SJSA1 (cell line): ENCODE data around the gene MAP2K2. TPM values are rescaled to one million over a fixed set of nuclear protein-coding genes. Genes with fewer than 3 reads are reported as not detected.
"Not testable (repeated sequence)": the region's sequence is repeated elsewhere in the genome, so short reads cannot be mapped to it uniquely, and the experiment has no call there.

Experiments used
- DNase-seq, 2 experiments: peaks; one replicate each; pipeline ENCODE4 v3.0.0-alpha.2; 2015 to 2020; ENCODE audit warnings: low spot score in 2 of 2, low read depth in 1 of 2
- H3K27ac ChIP-seq: fragments of 250-450 bp; sonication (Bioruptor Pico); 2 replicates; pipeline ENCODE4 v1.5.1; 2020; ENCODE audit warnings: mild to moderate bottlenecking, moderate library complexity
- H3K27me3 ChIP-seq: fragments of 250-450 bp; sonication (Bioruptor Pico); replicated peaks from 2 replicates; pipeline ENCODE4 v1.5.1; 2020; ENCODE audit warnings: mild to moderate bottlenecking, moderate library complexity
- H3K36me3 ChIP-seq: fragments of 250-450 bp; sonication (Bioruptor Pico); 2 replicates; pipeline ENCODE4 v1.5.1; 2020; ENCODE audit warnings: mild to moderate bottlenecking
- H3K4me1 ChIP-seq: fragments of 250-450 bp; sonication (Bioruptor Pico); replicated peaks from 2 replicates; pipeline ENCODE4 v1.6.1; 2021; ENCODE audit warnings: mild to moderate bottlenecking
- H3K4me3 ChIP-seq: fragments of 250-450 bp; sonication (Bioruptor Pico); 2 replicates; pipeline ENCODE4 v1.5.1; 2020; ENCODE audit warnings: mild to moderate bottlenecking
- H3K9me3 ChIP-seq: fragments of 250-450 bp; sonication (Bioruptor Pico); replicated peaks from 2 replicates; pipeline ENCODE4 v1.5.1; 2020; ENCODE audit warnings: mild to moderate bottlenecking
- total RNA-seq: library from RNA; depleted of rRNA; stranded (reverse); fragments of >200 nt; shearing (Covaris generic); gene quantifications from 2 replicates; pipeline ENCODE4 v1.2.3, GENCODE V29; 2014; rRNA removed

MAP2K2 gene
- total RNA-seq, result 182 and 188 TPM in 2 replicates

DNA sequence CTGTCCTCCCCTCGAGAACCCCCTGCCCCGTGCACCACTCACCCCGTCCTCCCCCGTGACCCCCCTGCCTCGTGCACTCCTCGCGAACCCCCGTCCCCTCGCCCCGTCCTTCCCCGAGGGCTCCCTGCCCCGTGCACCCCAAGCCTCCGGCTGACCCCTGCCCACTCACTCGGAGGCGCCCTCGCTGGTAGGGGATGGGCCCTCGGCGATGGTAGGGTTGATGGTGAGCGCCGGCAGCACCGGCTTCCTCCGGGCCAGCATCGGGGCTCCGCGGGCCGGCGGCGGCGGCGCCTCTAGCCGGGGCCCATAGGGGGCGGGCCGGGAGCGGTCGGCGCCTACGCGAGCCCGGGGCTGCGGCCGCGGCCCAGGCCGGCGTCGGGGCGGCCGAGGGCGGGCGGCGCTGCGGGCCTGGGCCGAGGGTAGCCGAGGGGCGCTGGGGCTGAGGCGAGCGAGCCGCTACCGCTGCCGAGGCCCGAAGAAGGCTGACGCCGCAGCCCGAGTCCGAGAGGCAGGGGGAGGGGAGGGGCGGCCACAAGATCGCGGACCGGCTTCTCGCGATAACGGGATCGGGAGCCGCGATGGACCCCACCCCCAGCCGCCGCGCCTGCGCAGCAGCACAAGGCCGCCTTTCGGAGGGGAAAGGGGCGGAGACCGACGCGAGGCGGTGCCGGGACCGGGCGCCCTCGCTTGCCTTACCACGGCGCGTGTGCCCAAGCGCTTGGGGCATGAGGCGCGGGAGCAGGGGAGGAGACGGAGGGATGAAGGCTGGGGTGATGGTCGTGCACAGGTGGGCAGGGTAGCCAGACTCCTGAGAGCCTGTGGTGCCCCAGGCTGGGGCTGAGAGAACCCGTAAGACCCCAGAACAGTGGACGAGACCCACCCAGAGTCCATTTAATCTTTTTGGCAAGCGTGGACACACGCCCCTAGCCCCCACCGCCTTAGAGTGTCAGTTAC is at the start of gene MAP2K2:
TSS of gene MAP2K2 (minus strand) at position 508 of the 954 bp plus-strand sequence. CDS start at position 261, 247 bp downstream.
- peak; percentile 92 to 95 for DNase-seq
- Histone ChIP-seq H3K27ac (peak within 1 kb of the TSS; percentile 57; the same call in 1 of the 2 replicates), H3K9me3 (no peaks in the 10 kb centered on the region), H3K27me3 (no peaks in the 10 kb centered on the region), H3K4me1 (peaks cover 21% of the 10 kb centered on the region), H3K4me3 (peak within 1 kb of the TSS; percentile 84), H3K36me3 (peaks cover 22% of the 10 kb centered on the region)

DNA sequence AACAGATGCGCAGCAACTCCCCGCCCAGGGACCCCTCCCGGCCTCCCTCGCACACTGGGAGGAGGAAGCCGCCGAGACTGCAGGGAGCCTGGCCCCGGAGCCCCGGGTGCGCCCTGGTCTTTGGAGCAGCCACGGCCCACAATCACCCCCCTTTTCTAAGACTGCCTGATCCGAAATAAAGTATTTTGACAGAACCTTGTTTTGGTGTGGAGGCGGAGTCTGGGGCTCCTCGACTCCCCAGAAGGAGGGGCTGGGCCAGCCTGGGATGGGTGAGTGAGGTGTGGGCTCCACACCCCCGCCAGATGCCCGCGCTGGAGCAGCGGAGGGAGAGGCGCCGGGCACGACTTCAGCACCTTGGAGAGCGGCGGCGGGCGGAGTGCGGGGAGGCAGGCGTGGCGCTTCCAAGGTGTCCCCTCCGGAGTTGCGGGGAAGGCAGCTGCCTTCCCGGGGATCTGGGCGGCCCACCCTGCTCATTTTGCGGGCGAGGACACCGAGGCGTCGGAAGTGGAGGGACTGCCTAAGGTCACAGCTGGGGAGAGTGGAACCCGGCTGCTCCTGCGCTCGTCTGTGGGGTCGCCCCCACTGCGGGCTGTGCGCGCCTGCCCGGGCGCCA is 49.0 kb upstream of the MAP2K2 start:
- peak; percentile 49 to 59 for DNase-seq
- Histone ChIP-seq H3K4me1 (peaks cover 5% of the 10 kb centered on the region), H3K27me3 (peaks cover 7% of the 10 kb centered on the region), H3K27ac (no peak overlapping the region), H3K4me3 (no peak overlapping the region), H3K36me3 (peaks cover 4% of the 10 kb centered on the region; the same call in 1 of the 2 replicates), H3K9me3 (no peaks in the 10 kb centered on the region)

DNA sequence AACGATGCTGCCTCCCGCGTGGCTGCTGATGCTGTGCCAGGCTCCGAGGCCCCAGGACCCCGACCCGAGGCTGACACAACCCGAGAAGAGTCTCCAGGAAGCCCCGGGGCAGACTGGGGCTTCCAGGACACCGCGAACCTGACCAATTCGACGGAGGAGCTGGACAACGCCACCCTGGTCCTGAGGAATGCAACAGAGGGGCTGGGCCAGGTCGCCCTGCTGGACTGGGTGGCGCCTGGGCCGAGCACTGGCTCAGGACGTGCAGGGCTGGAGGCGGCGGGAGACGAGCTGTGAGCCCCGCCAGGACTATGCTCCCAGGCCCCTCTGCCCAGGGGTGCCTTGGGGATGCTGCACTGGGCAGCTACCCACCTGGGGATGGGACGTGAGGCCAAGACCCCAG is 47.8 kb upstream of the MAP2K2 start:
- Histone ChIP-seq H3K36me3 (no peaks in the 10 kb centered on the region), H3K4me3 (no peak overlapping the region), H3K27me3 (peaks cover 7% of the 10 kb centered on the region), H3K9me3 (no peaks in the 10 kb centered on the region), H3K4me1 (peaks cover 5% of the 10 kb centered on the region), H3K27ac (no peak overlapping the region)
- DNase-seq, result no peak

DNA sequence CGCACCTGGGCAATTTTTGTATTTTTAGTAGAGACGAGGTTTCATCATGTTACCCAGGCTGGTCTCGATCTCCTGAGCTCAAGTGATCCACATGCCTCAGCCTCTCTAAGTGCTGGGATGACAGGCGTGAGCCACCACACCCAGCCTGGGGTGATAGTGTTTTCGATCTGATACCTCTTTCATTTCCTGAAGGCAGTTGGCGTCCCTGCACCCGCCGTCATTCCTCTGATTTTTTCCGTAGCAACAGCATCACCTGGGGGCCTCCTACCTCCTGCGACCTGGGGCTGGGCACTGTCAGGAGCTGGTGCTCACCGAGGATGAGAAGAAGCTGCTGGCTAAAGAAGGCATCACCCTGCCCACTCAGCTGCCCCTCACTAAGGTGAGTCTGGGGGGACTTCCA is 40.3 kb upstream of the MAP2K2 start:
- Histone ChIP-seq H3K36me3 (no peaks in the 10 kb centered on the region), H3K27ac (no peak overlapping the region), H3K27me3 (0 out of 2 replicates have a peak, but pooled peaks cover 4% of the 10 kb centered on the region), H3K4me3 (no peak overlapping the region), H3K9me3 (no peaks in the 10 kb centered on the region), H3K4me1 (no peaks in the 10 kb centered on the region)
- no peak for DNase-seq

DNA sequence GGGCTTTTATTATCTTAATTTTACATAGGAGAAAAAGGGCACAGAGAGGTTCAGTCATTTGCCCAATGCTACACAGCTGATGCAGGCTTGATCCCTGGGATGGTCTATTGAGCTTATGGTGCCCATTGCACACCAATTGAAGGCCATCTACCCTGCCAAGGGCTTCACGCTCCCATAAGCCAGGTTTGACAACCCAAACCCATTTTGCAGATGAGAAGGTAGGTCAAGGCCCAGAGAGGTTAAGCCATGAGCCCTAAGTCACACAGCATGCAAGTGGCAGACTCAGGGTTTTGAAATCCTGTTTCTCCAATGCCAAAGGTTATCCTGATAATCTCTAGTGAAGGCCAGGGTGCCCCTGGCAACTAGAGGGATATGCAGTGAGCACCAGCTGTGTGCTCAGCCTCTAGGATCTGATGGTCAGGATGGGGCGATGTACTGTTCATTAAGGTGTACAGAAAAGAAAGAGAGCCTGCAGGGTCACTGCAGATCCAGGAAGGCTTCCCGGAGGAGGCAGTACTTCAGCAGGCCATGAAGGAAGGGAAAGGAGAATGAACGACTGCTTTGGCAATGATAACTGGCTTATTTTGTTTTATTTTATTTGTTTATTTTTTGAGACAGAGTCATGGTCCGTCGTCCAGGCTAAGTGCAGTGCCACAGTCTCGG is 37.6 kb upstream of the MAP2K2 start:
- no peak overlapping the region for H3K27ac ChIP-seq

DNA sequence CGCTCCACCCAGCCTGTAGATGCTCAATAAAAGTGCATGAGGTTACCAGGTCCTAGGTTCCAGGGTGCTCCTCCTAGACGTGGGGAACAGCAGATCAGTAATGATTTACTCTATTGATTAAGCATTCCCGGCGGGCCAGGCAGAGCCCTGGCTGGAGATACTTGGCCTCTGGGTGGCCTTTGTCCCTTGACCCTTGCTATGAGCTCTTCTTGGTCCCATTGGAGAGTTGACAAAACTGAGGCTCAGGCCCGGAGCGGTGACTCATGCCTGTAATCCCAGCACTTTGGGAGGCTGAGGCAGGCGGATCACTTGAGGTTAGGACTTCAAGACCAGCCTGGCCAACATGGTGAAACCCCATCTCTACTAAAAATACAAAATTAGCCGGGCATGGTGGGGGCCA is 34.0 kb upstream of the MAP2K2 start:
- not testable (repeated sequence) for H3K27ac ChIP-seq, H3K4me1 ChIP-seq, H3K36me3 ChIP-seq, DNase-seq, H3K4me3 ChIP-seq, H3K9me3 ChIP-seq
- peaks cover 30% of the 10 kb centered on the region for H3K27me3 ChIP-seq

More for the DNA sequence above, 37.6 kb upstream of the MAP2K2 start:
- no peak for DNase-seq
- Histone ChIP-seq H3K9me3 (no peaks in the 10 kb centered on the region), H3K4me1 (no peaks in the 10 kb centered on the region), H3K4me3 (no peak overlapping the region), H3K36me3 (no peaks in the 10 kb centered on the region), H3K27me3 (peaks cover 14% of the 10 kb centered on the region)

DNA sequence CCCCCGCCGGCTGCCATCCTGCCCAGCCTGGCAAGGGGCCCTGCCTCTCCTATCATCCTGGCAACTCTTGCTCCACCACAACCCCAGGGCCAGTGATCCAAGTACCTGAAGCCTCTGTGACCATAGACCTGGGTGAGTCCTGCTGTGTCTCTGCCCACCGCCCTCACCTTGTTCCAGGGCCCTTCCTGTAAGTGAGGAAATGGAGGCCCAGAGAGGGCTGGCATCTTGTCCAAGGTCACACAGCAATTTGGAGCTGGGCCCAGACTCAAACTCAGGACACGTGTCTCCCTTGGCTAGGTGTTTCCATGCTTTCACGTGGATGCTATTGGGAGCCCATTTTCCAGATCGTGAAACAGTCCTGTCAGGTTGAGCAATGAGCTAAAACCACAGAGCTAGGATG is 33.2 kb upstream of the MAP2K2 start:
- Histone ChIP-seq H3K9me3 (no peaks in the 10 kb centered on the region), H3K27ac (no peak overlapping the region), H3K4me1 (no peaks in the 10 kb centered on the region), H3K4me3 (no peak overlapping the region), H3K36me3 (no peaks in the 10 kb centered on the region), H3K27me3 (peaks cover 35% of the 10 kb centered on the region)
- no peak for DNase-seq

DNA sequence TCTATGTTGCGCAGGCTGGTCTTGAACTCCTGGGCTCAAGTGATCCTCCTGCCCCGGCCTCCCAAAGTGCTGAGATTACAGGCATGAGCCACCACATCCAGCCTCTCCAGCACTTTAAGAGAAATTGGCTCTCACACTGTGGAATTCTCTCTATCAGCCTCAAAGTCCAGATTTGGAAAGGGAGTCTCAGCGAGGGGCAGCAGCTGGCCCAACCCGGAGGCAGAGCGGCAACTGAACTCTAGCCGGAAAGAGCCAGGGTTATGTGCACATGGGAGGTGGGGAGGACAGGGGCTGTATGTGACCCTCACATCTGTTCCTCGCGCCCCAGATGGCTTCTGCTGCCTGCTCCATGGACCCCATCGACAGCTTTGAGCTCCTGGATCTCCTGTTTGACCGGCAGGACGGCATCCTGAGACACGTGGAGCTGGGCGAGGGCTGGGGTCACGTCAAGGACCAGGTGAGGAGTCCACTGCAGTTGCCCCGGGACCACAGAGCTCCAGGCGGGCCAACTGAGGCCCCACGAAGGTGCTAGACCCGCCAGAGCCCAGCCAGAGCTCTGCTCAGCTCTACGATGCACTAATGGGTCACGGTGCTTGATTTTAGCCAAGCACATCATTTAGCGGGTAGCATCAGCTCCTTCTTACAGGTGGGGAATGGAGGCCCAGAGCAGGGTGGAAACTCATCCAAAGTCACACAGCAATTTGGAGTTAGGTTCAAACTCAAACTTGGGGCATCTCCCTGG is 30.8 kb upstream of the MAP2K2 start:
- H3K4me1 ChIP-seq, result no peaks in the 10 kb centered on the region
- no peaks in the 10 kb centered on the region for H3K9me3 ChIP-seq
- H3K4me3 ChIP-seq, result no peak overlapping the region
- no peaks in the 10 kb centered on the region for H3K36me3 ChIP-seq
- peaks cover 51% of the 10 kb centered on the region for H3K27me3 ChIP-seq
- no peak for DNase-seq
- H3K27ac ChIP-seq, result no peak overlapping the region

DNA sequence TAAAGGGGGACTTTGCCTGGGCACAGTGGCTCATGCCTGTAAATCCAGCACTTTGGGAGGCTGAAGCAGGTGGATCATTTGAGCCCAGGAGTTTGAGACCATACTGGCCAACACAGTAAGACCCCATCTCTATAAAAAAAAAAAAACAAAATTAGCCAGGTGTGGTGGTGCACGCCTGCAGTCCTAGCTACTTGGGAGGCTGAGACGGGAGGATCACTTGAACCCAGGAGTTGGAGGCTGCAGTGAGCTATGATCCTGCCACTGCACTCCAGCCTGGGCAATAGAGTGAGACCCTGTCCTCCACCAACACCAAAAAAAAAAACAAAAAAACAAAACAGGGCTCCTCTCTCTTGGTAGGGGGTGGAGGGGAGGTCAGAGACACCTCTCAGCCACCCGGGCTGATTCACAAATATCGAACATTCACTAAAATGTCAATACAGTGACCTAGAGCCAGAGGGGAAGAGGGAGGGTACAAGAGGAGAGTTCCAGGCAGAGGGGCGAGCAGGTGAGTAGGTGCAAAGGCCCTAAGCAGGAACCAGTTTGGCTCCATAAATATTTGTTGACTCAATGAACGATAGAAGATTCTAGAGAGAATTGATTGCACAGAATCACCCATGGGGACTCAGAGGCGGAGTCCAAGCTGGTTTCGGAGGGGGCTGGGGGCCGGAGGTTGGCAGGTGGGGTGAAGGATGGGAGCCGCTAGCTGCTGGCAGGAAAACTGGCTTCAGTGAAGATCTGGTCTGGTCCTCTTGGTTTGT is 28.5 kb upstream of the MAP2K2 start:
- Histone ChIP-seq H3K36me3 (no peaks in the 10 kb centered on the region), H3K27ac (no peak overlapping the region), H3K27me3 (peaks cover 54% of the 10 kb centered on the region), H3K9me3 (no peaks in the 10 kb centered on the region), H3K4me1 (no peaks in the 10 kb centered on the region), H3K4me3 (no peak overlapping the region)
- DNase-seq, result no peak

DNA sequence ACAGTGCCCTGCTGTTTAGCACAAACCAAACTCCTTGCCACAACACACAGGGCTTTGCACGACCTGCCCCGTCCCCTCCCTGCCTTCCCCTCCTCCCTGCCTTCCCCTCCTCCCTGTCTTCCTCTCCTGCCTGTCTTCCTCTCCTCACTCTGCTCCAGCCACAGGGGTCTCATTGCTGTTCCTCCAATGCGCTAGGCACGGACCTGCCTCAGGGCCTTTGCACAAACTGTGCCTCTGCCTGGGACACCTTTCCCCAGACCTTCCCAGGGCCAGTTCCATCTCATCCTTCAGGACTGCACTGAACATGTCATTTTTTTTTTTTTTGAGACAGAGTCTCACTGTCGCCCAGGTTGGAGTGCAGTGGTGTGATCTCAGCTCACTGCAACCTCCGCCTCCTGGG is 27.7 kb upstream of the MAP2K2 start:
- H3K27ac ChIP-seq, result no peak overlapping the region
- peaks cover 47% of the 10 kb centered on the region for H3K27me3 ChIP-seq
- no peak overlapping the region for H3K4me3 ChIP-seq
- no peak for DNase-seq
- H3K36me3 ChIP-seq, result no peaks in the 10 kb centered on the region
- no peaks in the 10 kb centered on the region for H3K4me1 ChIP-seq
- no peaks in the 10 kb centered on the region for H3K9me3 ChIP-seq

DNA sequence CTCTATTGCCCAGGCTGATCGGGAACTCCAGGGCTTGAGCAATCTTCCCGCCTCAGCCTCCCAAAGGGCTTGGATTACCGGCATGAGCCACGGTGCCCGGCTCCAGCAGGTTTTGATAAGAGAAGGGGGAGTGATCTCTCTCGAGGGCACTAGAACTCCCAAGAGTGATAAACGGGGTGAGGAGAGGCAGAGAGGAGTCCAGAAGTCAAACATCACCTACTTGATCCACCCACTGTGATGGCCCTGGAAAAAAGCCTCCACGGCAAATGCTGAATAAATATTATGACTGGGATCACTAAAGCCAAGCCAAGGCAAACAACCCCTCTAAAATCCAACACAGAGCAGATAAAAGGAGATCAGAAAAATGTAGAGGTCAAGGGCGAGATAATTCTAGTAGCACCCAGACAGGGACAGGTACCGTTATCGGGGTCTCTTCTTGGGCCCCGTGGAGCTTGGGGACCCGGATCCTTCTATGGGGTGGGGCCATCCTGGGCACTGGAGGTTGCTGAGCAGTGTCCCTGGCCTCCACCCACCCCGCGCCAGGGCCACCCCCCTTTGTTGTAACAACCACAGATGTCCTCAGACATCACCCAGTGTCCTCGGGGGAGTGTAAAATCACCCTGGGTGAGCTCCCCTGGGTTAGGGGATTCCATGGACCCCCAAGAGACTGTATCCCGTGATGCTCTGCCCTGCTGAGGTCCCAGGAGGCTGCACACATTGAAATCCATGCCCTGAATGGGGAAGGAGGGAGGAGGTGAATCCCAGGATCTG is 25.8 kb upstream of the MAP2K2 start:
- Histone ChIP-seq H3K27me3 (peaks cover 45% of the 10 kb centered on the region), H3K27ac (no peak overlapping the region), H3K4me1 (peaks cover 5% of the 10 kb centered on the region), H3K36me3 (no peaks in the 10 kb centered on the region), H3K4me3 (no peak overlapping the region), H3K9me3 (no peaks in the 10 kb centered on the region)
- no peak for DNase-seq

DNA sequence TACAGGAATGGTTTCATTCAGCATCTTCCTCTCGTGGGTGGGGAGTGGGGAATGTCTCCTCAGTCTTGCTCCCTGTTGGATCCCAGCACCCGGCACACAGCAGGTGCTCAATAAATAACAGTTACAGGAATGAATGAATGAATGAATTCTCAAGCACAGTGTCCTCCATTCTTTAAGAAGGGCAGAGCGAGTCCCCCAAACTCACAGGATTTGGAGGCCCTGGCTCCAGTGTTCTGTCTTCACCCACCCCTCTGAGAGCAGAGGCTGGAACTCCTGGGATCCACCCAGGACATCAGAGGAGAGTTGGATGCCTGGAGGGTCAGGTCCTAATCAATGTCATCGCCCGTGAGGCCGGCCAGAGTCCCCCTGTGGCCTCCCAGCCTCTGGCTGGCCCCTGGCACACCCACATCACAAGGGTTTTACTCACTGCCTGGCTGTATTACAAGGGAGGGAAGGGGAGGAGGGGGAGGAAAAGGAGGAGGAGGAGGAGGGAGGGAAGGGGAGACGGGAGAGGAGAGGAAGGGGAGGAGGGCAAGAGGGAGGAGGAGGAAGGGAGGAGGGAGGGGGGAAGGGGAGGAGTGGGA is 20.8 kb upstream of the MAP2K2 start:
- H3K27ac ChIP-seq, result no peak overlapping the region
- DNase-seq, result no peak
- no peaks in the 10 kb centered on the region for H3K36me3 ChIP-seq
- peaks cover 12% of the 10 kb centered on the region for H3K4me1 ChIP-seq
- H3K9me3 ChIP-seq, result no peaks in the 10 kb centered on the region
- peaks cover 11% of the 10 kb centered on the region for H3K27me3 ChIP-seq
- H3K4me3 ChIP-seq, result no peak overlapping the region
